ENCODE results near the gene CASP8AP2. TPM values are rescaled to one million over a fixed set of nuclear protein-coding genes. Genes with fewer than 3 reads are reported as not detected.

The CASP8AP2 gene
- polyA plus RNA-seq, 1 donor (not counting 4 experiments of a cell fraction or from before 2014, with no cell fraction given): 8.5 TPM

- H3K9me3 ChIP-seq (ENCODE audit: control insufficient read depth, low read depth, low read length): no peaks in the 10 kb centered on the region
- no peaks in the 10 kb centered on the region for H3K9me1 ChIP-seq (ENCODE audit: control insufficient read depth, extremely low read depth, insufficient read depth, low read length)
- no peaks in the 10 kb centered on the region for H3K4me1 ChIP-seq (ENCODE audit: control insufficient read depth, extremely low read depth, insufficient read depth, low read length)
- no peak overlapping the region for H3K9ac ChIP-seq (ENCODE audit: control insufficient read depth, extremely low read depth, insufficient read depth, low read length)
- H3K27me3 ChIP-seq (ENCODE audit: control insufficient read depth, extremely low read depth, insufficient read depth, low read length): peaks cover 12% of the 10 kb centered on the region
- H3K4me3 ChIP-seq (ENCODE audit: control insufficient read depth in 2 of 3, extremely low read depth in 1 of 3, insufficient read depth in 2 of 3, low read depth in 1 of 3, low read length in 3 of 3): no peak overlapping the region
- no peaks in the 10 kb centered on the region for H3K36me3 ChIP-seq (ENCODE audit: control insufficient read depth in 2 of 2, extremely low read depth in 1 of 2, insufficient read depth in 2 of 2, low read length in 2 of 2)
- H4K20me1 ChIP-seq (ENCODE audit: control insufficient read depth, extremely low read depth, insufficient read depth, low read length): no peaks in the 10 kb centered on the region
- H3K4me2 ChIP-seq (ENCODE audit: control insufficient read depth, extremely low read depth, insufficient read depth, low read depth, low read length): no peak overlapping the region
- H2AFZ ChIP-seq (ENCODE audit: control insufficient read depth, low read length): no peak overlapping the region
- no peak overlapping the region for H3K27ac ChIP-seq (ENCODE audit: control insufficient read depth, insufficient read depth, low read length)
- DNase-seq (ENCODE audit: low read depth, low spot score) (no peak), FAIRE-seq (no peak)
- no peaks in the 10 kb centered on the region for H3K79me2 ChIP-seq (ENCODE audit: control insufficient read depth, insufficient read depth, low read length)
- dilution Hi-C loops (cut with MboI; ENCODE audit: extremely low pct_ligation_motif_present, low sequenced_read_pairs): no loop called here
- no peak for TF ChIP-seq EZH2 (IDR thresholded peaks at IDR 0.05; ENCODE audit: low read length)
- TF ChIP-seq, protein P1, sequence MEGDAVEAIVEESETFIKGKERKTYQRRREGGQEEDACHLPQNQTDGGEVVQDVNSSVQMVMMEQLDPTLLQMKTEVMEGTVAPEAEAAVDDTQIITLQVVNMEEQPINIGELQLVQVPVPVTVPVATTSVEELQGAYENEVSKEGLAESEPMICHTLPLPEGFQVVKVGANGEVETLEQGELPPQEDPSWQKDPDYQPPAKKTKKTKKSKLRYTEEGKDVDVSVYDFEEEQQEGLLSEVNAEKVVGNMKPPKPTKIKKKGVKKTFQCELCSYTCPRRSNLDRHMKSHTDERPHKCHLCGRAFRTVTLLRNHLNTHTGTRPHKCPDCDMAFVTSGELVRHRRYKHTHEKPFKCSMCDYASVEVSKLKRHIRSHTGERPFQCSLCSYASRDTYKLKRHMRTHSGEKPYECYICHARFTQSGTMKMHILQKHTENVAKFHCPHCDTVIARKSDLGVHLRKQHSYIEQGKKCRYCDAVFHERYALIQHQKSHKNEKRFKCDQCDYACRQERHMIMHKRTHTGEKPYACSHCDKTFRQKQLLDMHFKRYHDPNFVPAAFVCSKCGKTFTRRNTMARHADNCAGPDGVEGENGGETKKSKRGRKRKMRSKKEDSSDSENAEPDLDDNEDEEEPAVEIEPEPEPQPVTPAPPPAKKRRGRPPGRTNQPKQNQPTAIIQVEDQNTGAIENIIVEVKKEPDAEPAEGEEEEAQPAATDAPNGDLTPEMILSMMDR (optimal IDR thresholded peaks at IDR 0.05 in 1 of 3, IDR thresholded peaks at IDR 0.05 in 1 of 3, conservative IDR thresholded peaks at IDR 0.05 in 1 of 3; ENCODE audit: extremely low read depth in 1 of 3, insufficient read depth in 2 of 3, low read length in 3 of 3): no peak
Measured at GRCh38 chr6:89886378-89887120, 56.9 kb downstream of the CASP8AP2 start.

GRCh38 chr6:89887452-89888137 lies 57.9 kb downstream of the CASP8AP2 start:
- Histone ChIP-seq H2AFZ (ENCODE audit: control insufficient read depth, low read length) (no peak overlapping the region), H3K9me1 (ENCODE audit: control insufficient read depth, extremely low read depth, insufficient read depth, low read length) (no peaks in the 10 kb centered on the region), H3K9ac (ENCODE audit: control insufficient read depth, extremely low read depth, insufficient read depth, low read length) (no peak overlapping the region), H3K79me2 (ENCODE audit: control insufficient read depth, insufficient read depth, low read length) (no peaks in the 10 kb centered on the region), H3K4me1 (ENCODE audit: control insufficient read depth, extremely low read depth, insufficient read depth, low read length) (no peaks in the 10 kb centered on the region), H3K4me2 (ENCODE audit: control insufficient read depth, extremely low read depth, insufficient read depth, low read depth, low read length) (no peak overlapping the region), H3K4me3 (ENCODE audit: control insufficient read depth in 2 of 3, extremely low read depth in 1 of 3, insufficient read depth in 2 of 3, low read depth in 1 of 3, low read length in 3 of 3) (no peak overlapping the region), H3K9me3 (ENCODE audit: control insufficient read depth, low read depth, low read length) (no peaks in the 10 kb centered on the region), H3K27ac (ENCODE audit: control insufficient read depth, insufficient read depth, low read length) (no peak overlapping the region), H3K27me3 (ENCODE audit: control insufficient read depth, extremely low read depth, insufficient read depth, low read length) (peaks cover 17% of the 10 kb centered on the region), H3K36me3 (ENCODE audit: control insufficient read depth in 2 of 2, extremely low read depth in 1 of 2, insufficient read depth in 2 of 2, low read length in 2 of 2) (no peaks in the 10 kb centered on the region), H4K20me1 (ENCODE audit: control insufficient read depth, extremely low read depth, insufficient read depth, low read length) (no peaks in the 10 kb centered on the region)
- DNase-seq (ENCODE audit: low read depth, low spot score): no peak
- FAIRE-seq: no peak
- TF ChIP-seq EZH2 (IDR thresholded peaks at IDR 0.05; ENCODE audit: low read length): no peak
- TF ChIP-seq, protein P1 (optimal IDR thresholded peaks at IDR 0.05 in 1 of 3, IDR thresholded peaks at IDR 0.05 in 1 of 3, conservative IDR thresholded peaks at IDR 0.05 in 1 of 3; ENCODE audit: extremely low read depth in 1 of 3, insufficient read depth in 2 of 3, low read length in 3 of 3): no peak
- dilution Hi-C loops (cut with MboI; ENCODE audit: extremely low pct_ligation_motif_present, low sequenced_read_pairs): no loop called here
